HG03159 (cell line): ENCODE data around the gene TMEM60.
"Not testable (repeated sequence)": the region's sequence is repeated elsewhere in the genome, so short reads cannot be mapped to it uniquely, and the experiment has no call there.

Experiments
- ATAC-seq: cut with Tn5 transposase; IDR thresholded peaks from one replicate; pipeline ENCODE4 v1.9.1; 2021; ENCODE audit warnings: mild to moderate bottlenecking, moderate library complexity; ENCODE audit not compliant: unreplicated experiment

Gene TMEM60, protein sequence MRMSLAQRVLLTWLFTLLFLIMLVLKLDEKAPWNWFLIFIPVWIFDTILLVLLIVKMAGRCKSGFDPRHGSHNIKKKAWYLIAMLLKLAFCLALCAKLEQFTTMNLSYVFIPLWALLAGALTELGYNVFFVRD

GRCh38 chr7:77798394-77799077, at the start of gene TMEM60, which contains the start of gene PHTF2:
Gene TMEM60, minus strand, starts transcription at chr7:77798434. Its CDS starts 4,061 bp downstream, at chr7:77794373.
Gene PHTF2, plus strand, starts transcription at chr7:77798773.
- ATAC-seq, result peak; percentile 92

DNA sequence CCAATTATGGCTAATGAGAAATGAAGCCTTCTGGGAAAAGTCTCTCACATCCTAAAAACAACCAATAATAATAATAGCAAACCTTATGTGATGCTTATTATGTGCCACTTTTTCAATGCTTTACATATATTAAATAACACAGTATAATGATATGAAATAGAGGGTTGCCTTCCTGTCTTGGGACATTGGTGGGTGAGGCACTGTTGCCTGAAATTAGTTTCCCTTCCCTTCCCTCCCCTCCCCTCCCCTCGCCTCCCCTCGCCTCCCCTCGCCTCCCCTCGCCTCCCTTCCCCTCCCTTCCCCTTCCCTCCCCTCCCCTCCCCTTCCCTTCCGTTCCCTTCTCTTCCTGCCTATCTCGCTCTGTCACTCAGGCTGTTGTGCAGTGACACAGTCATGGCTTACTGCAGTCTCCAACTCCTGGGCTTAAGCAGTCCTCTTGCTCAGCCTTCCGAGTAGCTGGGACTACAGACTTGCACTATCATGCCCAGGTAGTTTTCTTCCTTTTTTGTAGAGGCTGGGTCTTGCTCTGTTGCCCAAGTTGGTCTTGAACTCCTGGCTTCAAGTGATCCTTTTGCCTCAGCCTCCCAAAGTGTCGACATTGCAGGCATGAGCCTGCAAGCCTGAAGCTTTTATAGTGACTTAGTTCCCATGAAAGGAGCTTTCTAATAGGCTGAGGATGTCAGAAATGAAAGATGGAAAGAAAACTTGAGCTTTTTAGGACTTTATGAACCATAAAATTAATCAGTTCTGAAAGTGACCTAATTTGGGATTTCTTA, 48.3 kb upstream of the TMEM60 start:
- no peak for ATAC-seq

GRCh38 chr7:77843194-77843593, 45.0 kb upstream of the TMEM60 start:
- ATAC-seq, result no peak

GRCh38 chr7:77839919-77840318, 41.7 kb upstream of the TMEM60 start:
- no peak for ATAC-seq

DNA sequence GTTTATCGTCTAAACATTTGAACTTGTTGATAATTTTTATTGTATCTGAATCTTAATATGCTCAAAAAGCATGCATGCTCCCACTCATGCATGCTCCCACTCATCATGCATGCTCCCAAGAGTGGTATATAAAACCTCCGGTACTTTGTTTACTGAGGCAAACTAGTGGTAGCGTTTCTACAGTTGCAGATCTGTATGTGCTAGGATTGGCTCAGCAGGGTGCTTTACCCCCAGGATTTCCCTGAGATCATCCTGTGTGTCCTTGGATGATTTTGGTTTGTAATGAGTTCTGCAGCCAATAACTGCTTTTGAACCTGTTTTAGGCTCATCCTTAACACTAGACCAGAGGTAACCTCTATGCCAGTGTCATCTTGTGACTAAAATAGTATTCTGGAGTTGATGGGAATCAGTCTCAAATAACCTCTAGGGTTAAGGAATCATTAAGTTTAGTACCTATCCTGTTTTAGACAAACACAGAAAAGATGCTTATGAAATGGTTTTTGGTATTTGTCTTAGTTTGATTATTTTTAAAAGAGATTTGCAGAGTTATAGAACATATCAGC, 40.8 kb upstream of the TMEM60 start:
- ATAC-seq, result no peak

GRCh38 chr7:77837966-77838365, 39.7 kb upstream of the TMEM60 start:
- no peak for ATAC-seq

DNA sequence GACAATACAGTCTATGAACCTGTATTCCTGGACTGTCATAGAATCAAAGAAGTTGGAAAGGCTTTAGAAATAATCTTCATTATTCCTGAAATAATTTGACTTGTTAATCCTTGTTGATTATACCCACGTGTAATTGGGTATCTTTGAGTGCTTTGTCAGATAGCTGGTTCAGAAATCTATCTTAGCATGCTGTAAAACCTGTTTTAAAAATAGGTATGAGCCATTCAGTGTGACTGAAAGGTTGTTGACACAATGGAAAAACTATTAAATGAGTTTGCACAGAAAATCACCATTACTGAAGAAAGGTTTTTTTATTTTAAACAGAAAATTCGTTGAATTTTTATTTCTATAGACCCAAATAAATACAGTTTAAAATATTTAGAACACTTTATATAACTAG, 39.0 kb upstream of the TMEM60 start:
- no peak for ATAC-seq

- not testable (repeated sequence) for ATAC-seq
Observed at GRCh38 chr7:77836425-77836824, 38.2 kb upstream of the TMEM60 start.

- no peak for ATAC-seq
Observed at GRCh38 chr7:77833136-77833535, 34.9 kb upstream of the TMEM60 start.

DNA sequence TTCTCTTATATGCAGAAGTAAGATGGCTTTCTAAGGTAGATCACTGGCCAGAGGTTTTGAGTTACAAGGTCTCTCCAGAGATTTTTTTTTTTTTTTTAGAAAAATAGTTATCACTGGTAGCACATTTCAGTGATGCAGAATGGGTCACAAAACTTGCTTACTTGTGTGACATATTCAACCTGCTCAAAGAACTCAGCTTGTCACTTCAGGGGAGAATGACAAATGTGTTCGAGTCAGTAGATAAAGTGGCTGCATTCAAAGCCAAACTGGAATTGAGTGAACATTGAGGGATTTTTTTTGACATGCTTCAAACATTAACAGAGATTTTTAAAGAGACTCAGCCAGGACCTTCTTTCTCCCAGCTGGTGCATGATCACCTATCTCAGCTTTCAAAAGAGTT, 33.7 kb upstream of the TMEM60 start:
- ATAC-seq, result no peak

DNA sequence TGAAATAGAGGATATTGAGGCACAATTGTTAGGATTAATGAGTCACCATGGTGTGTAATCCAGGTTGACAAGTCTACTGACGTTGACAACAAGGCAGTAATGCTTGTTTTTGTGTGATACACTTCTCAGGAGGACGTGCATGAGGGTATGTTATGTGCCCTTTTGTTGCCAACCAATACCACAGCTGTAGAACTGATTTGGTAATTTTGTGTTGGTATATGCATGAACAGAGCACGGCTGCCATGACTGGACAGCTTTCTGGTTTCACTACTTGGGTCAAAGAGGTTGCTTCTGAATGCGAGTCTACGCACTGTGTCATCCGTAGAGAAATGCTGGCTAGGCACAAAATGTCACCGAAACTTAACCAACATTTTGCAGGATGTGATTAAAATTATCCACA, 33.2 kb upstream of the TMEM60 start:
- ATAC-seq, result no peak

GRCh38 chr7:77830649-77831355, 32.6 kb upstream of the TMEM60 start:
- no peak for ATAC-seq

- ATAC-seq, result no peak
Observed at GRCh38 chr7:77827999-77828398, 29.8 kb upstream of the TMEM60 start.

GRCh38 chr7:77826300-77826699, 28.1 kb upstream of the TMEM60 start:
- ATAC-seq, result no peak

- no peak for ATAC-seq
Observed at GRCh38 chr7:77825131-77825530, 26.9 kb upstream of the TMEM60 start.

DNA sequence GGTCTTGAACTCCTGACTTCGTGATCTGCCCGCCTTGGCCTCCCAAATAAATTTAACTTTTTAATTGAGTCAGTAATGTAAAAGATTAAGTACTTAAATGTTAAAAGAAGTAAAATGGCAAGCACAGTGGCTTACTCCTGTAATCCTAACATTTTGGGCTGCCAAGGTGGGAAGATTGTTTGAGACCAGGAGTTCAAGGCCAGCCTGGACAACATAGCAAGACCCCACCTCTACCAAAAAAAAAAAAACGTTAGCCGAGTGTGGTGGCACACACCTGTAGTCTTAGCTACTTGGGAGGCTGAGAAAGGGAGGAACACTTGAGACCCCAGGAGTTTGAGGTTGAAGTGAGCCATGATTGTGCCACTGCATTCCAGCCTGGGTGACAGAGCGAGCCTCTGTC, 26.4 kb upstream of the TMEM60 start:
- no peak for ATAC-seq

DNA sequence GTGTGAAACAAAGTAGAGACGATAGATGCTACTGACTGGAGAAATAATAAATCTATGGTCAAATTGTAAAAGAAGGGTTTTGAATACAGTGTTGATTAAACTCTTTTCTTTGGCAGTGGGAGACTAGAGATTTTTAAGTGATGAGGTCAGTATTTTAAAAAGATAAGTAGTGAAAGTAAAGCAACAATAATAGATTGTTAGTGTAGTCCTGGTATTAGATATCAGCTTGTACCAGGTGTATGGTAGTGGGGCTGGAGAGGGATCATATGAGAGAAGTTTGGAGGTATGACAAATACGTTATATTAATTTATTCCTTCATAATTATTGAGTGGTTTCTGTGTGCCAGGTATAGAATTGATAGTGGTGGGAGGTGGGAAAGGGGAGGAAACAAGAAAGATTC, 25.6 kb upstream of the TMEM60 start:
- ATAC-seq, result peak; percentile 31

DNA sequence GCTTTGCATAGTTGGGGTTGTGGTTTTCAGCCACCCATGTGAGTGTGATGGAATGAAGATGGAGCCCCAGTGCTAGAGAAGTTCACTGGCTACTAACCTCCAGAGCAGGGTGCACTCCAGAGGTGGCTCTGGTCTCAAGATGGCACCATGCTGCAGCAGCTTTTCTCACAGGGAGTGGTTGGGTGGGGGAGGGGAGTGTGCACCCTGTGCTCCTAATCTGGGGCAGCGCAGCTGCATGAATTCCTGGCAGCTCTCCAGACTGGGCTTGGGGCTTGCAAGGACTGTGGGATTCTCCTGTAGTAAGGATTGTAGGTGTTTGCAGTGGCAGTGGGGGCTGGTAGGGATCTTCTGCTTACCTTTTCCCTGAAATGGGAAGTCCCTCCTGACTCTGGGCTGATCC, 24.0 kb upstream of the TMEM60 start:
- no peak for ATAC-seq

DNA sequence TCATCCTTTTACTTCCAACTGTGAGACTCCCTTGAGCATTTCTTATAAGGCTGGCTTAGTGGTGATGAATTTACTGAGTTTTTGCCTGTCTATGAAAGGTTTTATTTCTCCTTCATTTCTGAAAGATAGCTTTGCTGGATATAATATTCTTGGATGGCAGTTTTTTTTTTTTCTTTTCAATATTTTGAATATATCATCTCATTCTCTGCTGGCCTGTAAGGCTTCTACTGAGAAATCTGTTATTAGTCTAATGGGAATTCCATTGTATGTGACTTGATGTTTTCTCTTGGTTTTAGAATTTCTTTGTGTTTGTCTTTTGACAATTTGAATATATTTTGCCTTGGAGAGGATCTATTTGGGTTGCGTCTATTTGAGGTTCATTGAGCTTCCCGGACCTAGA, 22.7 kb upstream of the TMEM60 start:
- ATAC-seq, result no peak

- ATAC-seq, result no peak
Observed at GRCh38 chr7:77819021-77819420, 20.8 kb upstream of the TMEM60 start.

GRCh38 chr7:77813180-77813579, 14.9 kb upstream of the TMEM60 start:
- no peak for ATAC-seq
